GM12874 (cell line): ENCODE results near the gene ASGR2.

ENCODE experiments used
- TF ChIP-seq, protein P1 (sequence below): IDR thresholded peaks from 2 replicates; pipeline ENCODE4 v1.5.1; 2011; ENCODE audit warnings: low read depth, mild to moderate bottlenecking, control low read depth, low read length, moderate library complexity; ENCODE audit not compliant: insufficient read depth

ASGR2 gene

DNA sequence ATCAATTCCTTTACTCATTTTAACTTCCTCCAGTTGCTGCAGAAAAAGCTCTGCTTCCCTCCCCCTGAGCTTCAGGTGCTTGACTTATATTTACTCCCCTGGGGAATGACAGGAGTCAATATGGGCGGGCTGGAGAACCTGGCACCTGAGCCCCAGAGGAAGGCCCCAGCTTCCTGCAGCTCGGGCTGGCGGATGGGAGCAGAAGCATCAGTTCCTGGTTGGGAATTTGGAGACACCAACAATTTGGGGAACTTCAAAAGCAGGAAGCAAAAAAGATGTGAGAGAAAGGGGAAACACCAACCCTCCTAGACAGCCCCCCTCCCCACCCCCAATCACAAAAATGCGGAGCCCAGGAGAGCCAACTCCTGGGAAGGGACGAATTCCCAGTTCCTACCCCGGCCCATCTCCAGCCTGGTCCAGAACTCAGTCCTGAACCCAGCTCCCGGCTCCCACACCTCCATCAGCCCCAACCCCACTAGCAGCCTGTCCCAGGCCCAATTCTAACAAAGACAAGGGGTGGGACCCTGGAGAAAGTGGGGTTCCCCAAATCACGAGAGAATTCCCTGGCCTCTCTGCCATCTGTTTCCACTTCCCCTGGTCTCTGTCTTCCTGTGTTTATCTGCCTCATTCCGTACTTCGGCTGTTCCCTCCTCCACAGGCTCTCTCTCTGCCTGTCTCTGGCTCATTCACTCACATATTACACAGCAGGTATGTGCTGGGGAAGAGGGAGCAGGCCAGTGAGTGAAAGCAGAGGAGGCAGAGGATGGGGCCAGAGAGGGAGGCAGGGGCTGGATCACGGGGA, 16.2 kb upstream of the ASGR2 start:
- TF ChIP-seq, protein P1, sequence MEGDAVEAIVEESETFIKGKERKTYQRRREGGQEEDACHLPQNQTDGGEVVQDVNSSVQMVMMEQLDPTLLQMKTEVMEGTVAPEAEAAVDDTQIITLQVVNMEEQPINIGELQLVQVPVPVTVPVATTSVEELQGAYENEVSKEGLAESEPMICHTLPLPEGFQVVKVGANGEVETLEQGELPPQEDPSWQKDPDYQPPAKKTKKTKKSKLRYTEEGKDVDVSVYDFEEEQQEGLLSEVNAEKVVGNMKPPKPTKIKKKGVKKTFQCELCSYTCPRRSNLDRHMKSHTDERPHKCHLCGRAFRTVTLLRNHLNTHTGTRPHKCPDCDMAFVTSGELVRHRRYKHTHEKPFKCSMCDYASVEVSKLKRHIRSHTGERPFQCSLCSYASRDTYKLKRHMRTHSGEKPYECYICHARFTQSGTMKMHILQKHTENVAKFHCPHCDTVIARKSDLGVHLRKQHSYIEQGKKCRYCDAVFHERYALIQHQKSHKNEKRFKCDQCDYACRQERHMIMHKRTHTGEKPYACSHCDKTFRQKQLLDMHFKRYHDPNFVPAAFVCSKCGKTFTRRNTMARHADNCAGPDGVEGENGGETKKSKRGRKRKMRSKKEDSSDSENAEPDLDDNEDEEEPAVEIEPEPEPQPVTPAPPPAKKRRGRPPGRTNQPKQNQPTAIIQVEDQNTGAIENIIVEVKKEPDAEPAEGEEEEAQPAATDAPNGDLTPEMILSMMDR: no peak

DNA sequence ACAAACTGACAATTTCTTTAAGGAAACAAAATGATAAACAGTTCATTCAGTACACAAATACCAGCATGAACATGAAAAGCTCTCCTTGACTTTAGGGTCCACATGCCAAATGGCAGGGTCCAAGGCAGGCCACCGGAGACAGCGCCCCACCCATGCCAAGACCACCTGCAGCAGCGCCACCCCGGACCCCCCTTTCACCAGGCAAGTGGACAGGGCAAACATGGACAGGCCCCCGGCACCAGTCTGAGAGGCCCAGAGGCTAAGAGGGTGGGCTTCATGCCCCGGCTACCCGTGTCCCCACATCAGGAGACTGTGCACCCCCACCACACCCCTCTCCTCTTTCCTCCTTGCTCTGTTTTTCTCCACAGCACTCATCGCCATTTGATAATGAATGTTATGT, 14.7 kb upstream of the ASGR2 start:
- TF ChIP-seq, protein P1: no peak

DNA sequence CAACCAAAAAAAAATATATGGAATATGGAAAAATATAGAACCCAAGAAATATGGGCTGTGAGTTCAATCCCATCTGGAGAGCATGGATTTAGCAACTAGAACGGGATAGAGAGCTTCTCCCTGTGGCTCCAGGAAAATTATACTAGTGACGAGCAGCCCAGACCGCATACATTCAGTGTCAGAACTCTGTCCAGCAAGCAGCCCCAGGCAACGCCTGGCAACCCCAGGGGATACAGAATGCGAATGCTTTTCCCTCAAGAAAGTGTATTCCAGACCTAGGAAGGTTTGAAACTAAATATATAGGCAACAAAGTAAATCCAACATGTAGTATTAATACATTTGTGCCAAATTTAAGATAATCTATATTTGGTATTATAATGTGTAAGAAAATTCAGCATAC, 13.5 kb upstream of the ASGR2 start:
- TF ChIP-seq, protein P1: no peak

DNA sequence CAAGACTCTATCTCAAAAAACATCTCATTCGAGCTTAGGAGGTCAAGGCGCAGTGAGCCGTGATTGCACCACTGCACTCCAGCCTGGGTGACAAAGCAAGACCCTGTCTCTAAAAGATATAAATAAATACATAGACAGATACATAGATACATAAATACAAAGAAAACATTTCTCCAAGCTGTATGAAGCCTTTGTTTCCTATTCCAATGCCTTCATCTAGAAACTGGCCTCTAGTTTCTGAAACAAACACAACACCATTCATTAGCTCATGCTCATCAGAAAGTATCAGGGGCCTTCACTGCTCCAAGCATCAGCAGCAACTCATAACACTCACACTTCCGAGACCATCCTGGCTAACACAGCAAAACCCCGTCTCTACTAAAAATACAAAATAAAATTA, 10.3 kb upstream of the ASGR2 start:
- TF ChIP-seq, protein P1: no peak

DNA sequence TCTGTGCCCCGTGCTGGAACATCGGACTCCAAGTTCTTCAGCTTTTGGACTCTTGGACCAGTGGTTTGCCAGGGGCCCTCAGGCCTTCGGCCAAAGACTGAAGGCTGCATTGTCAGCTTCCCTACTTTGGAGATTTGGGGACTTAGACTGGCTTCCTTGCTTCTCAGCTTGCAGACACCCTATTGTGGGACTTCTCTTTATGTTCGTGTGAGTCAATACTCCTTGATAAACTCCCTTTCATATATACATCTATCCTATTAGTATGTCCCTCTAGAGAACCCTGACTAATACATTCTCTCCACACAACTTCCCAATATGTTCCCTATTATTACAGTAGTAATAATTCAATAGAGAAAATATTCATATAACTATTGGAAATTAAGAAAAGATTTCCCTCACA, 9.2 kb upstream of the ASGR2 start:
- TF ChIP-seq, protein P1: no peak

DNA sequence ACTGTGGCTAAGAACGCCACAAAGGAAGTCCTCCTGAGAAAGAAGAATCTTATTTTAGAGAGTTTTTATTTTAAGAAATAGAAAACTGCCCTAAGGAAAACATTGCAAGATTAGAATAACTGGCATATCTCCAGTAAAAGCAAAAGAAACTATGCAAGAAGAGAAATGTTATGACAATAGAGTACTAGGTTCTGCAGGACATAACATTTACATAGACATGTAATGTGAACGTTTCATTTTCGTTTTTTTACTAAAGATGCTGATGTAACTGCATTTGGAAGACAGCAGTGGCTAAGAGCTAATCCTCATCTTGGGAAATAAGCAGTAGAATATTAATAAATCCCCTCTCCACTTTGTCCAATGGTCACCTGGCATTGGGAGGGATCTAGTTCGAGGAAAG, 7.8 kb upstream of the ASGR2 start:
- TF ChIP-seq, protein P1: no peak

DNA sequence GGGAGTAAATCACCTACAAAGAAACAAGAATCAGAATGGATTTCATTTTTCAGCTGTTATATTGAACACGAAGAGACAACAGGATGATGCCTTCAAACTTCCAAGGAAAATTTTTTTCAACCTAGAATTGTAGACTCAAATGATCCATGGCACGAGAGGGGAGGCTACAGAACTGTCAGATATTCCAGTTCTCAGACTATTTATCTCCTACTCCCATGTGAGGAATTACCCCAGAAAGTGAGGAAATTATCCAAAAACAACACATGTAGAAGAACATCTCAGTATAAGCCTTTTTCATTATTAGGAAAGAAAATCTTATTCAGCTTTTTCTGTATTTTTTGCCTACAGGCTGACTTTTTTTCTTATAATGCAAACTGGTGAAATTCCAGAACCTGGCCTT, 5.5 kb upstream of the ASGR2 start:
- TF ChIP-seq, protein P1: no peak

DNA sequence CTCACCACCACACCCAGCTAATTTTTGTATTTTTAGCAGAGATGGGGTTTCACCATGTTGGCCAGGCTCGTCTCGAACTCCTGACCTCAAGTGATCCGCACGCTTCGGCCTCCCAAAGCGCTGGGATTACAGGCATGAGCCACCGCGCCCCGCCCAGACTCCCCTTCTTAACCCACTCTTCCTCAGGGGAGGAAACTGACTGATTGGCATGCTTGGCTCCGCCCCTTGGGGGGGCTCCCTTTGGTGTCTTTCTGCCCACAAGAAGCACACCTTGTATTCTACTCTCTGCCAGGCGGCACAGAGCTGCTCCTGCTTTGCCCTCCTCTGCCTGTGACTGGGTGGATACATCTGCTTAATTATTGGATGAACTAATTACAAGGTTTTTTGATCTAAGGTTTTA, 4.7 kb upstream of the ASGR2 start:
- TF ChIP-seq, protein P1: no peak
